Loucy (cell line): Measurements from ENCODE around the gene PMFBP1.

Experiments
- CTCF ChIP-seq: fragments of 200-600 bp; sonication (generic); conservative IDR thresholded peaks from 2 replicates; pipeline ENCODE4 v1.5.1; 2014; ENCODE audit warnings: mild to moderate bottlenecking, antibody characterized with exemption, low read length
- EZH2phosphoT487 ChIP-seq: fragments of 200-600 bp; IDR thresholded peaks from 2 replicates; pipeline ENCODE4 v1.6.1; 2018; ENCODE audit warnings: antibody characterized with exemption, mild to moderate bottlenecking, moderate library complexity, borderline replicate concordance

GRCh38 chr16:72138064-72138572 is 33.8 kb downstream of the PMFBP1 start:
- TF ChIP-seq CTCF (no peak), EZH2phosphoT487 (no peak)
